ENCODE data around the gene DEPP1. TPM values are rescaled to one million over a fixed set of nuclear protein-coding genes. Genes with fewer than 3 reads are reported as not detected.
A peak's percentile ranks its signal among the peaks of the same experiment; 100 is the strongest.

DEPP1 gene
- total and polyA plus RNA-seq, 2 of the 13 experiments (the other 11 are each of a cell fraction or from before 2014, with no cell fraction given): 14.8 to 270 TPM

DNA sequence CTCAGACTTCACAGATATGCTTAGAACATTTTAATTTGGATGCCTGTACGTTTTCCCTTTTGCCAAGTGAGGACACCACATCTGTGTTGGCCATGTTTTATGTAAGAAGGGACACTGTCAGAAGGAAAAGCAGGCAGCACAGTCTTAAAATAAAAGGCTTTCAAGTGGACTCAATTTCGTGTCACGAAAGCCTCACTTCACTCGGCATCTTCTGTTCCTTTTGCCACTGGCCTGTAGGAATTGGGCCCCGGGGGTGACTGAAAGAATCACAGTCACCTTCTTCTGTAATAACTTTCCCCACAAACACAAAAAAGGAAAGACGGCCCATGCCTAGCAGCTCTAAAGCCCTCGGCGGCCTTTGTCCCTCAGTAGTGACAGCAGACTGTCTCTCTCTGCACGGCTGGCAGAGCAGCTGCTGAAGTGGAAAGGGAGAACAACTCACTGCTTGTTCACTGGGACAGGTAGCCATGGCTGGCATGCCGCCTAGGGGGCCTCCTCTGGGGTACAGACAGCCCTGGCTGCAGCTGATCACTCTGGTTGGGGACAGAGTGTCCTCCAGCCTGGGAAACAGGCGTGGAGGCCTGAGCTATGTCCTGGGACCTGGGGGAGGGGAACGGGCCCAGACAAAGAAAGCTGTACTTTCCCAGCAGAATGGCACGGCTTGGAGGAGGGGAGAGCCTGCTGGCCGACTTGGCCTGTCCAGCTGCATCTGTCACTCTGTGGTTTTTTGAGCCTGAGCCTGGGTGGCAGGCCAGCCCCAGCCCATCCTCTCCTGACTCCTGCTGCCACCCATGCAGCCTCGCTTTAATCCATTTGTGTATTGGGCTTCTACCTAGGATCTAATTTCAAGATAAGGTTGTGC, 14.6 kb downstream of the DEPP1 start (continued):
- TF ChIP-seq NR2C2 (CRISPR knock-in tag; IDR thresholded peaks at IDR 0.05; ENCODE audit: borderline replicate concordance): no peak
- TF ChIP-seq RFXAP (CRISPR knock-in tag; IDR thresholded peaks at IDR 0.05; ENCODE audit: borderline replicate concordance): peak; percentile 70; the same call in 1 of the 2 replicates
- TF ChIP-seq SOX13 (IDR thresholded peaks at IDR 0.05): no peak
- peak in 1 of 2 experiments; percentile 72; a peak in 2 of 4 replicates for TF ChIP-seq SOX13 (CRISPR knock-in tag; conservative IDR thresholded peaks at IDR 0.05 in 1 of 2, IDR thresholded peaks at IDR 0.05 in 1 of 2)
- no peak for TF ChIP-seq RORA (CRISPR knock-in tag; IDR thresholded peaks at IDR 0.05)
- TF ChIP-seq MED1 (CRISPR knock-in tag; IDR thresholded peaks at IDR 0.05): peak; percentile 57; the same call in 1 of the 2 replicates
- TF ChIP-seq BORCS8-MEF2B (CRISPR knock-in tag; IDR thresholded peaks at IDR 0.05): peak; percentile 62
- TF ChIP-seq RARA (CRISPR knock-in tag; IDR thresholded peaks at IDR 0.05): peak; percentile 40; the same call in 1 of the 2 replicates
- no peak for TF ChIP-seq ZFYVE20 (CRISPR knock-in tag; IDR thresholded peaks at IDR 0.05; ENCODE audit: borderline replicate concordance, low read depth)

DNA sequence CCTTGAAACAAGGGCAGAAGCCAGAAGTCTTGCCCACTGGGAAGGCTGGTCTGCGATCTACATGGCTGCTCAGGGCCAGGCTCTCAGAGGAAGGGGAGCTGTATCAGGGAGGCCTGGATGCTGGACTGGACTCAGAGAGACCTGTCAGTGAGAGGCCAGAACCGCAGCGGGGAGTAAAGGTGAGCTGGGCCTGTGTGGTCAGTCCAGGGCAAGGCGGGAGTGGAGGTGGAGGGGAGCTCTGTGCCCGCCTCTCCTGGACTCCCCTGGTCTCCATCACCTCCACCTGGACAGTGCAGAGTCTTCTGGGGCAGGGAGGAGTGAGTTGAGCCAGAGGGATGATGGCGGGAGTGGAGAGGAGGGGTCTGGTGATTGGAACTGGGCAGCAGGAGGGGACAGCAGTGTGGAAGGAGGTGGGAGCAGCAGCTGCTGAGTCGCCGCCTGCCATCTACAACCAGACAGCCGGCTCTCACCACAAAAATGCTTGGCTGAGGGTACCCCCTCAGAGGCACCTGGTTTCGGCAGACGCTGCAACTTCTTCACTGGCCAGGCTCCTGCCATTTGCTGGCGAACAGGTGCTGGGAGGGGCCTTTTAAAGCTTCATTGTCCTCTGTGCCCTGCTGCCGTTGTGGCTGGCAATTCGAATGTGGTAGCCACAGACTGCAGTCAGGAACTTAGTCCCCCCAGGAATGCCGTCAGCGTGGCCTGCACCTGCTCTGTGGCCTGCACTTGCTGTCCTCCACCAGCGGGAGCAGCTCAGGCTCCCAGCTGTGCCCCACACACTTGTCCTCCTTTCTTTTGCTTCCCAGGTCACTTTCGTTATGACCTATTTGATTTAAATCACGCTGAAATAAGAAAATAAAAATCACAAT, 15.5 kb downstream of the DEPP1 start:
- no peaks in the 10 kb centered on the region; a peak in 1 of 5 replicates for H3K27me3 ChIP-seq (ENCODE audit: control insufficient read depth in 1 of 2, insufficient read depth in 2 of 2, low read length in 2 of 2)
- H3K4me1 ChIP-seq (ENCODE audit: insufficient read depth, low read length): peaks cover 83% of the 10 kb centered on the region
- BruUV-seq (replicated peaks): no TSS peak
- H3K4me2 ChIP-seq (ENCODE audit: low read depth, low read length): peak overlapping the region; percentile 95
- peak overlapping the region; percentile 66 for H3K9ac ChIP-seq (ENCODE audit: insufficient read depth, low read depth, low read length)
- ATAC-seq (peak; percentile 64), DNase-seq (ENCODE audit: low spot score) (peak; percentile 61), FAIRE-seq (no peak)
- no peak overlapping the region for H2AFZ ChIP-seq (ENCODE audit: low read length)
- peaks cover 6% of the 10 kb centered on the region; the same call in 1 of the 2 replicates for H4K20me1 ChIP-seq (ENCODE audit: insufficient read depth, low read length)
- CTCF ChIA-PET (ENCODE audit: low intra/inter-chr PET ratio, low total read pairs): interaction anchor here (1.0 to 1.6 kb wide), 3 partner anchors 27 to 31 kb away, joined by 3 to 4 read pairs (median 4); no protein-coding TSS in a partner anchor
- WGBS (ENCODE audit: low lambda C conversion rate): 60% methylated on average over 16 of the region's 19 CpGs
- H3K27ac ChIP-seq (ENCODE audit: extremely low read length, insufficient read depth, low read length): peak overlapping the region; percentile 80
- POLR2A ChIA-PET: interaction anchor here (1.0 to 13.2 kb wide), 12 partner anchors 7 to 1543 kb away, joined by 3 to 407 read pairs (median 17); partner anchors contain the start of gene DEPP1
- H3K79me2 ChIP-seq (ENCODE audit: insufficient read depth, low read length): peaks cover 78% of the 10 kb centered on the region
- intact Hi-C loops (cut with micrococcal nuclease; ENCODE audit: unreplicated experiment): no loop called here
- in situ Hi-C loops (cut with HindIII; ENCODE audit: extremely low pct_ligation_motif_present, low pct_unique_long_range_greater_than_20kb): loop anchor here (25.0 kb wide), 1 partner anchor 1551 kb away; the partner anchor contains the start of gene HNRNPF
- H3K4me3 ChIP-seq (replicated peaks in 1 of 3; ENCODE audit: insufficient read depth in 1 of 3, low read depth in 2 of 3, low read length in 3 of 3): peak overlapping the region; percentile 14 to 58 (median 46)
- H3K36me3 ChIP-seq (replicated peaks in 1 of 2; ENCODE audit: control insufficient read depth in 1 of 2, insufficient read depth in 2 of 2, low read length in 2 of 2): peaks cover 0 to under 1% of the 10 kb centered on the region in 2 experiments; a peak in 2 of 5 replicates
- H3K9me3 ChIP-seq (ENCODE audit: low read length): no peaks in the 10 kb centered on the region
- TF ChIP-seq DNMT1 (CRISPR knock-in tag; IDR thresholded peaks at IDR 0.05) (0 out of 2 replicates have a peak, but pooled peaks have one; percentile 53), MTA1 (CRISPR knock-in tag; IDR thresholded peaks at IDR 0.05; ENCODE audit: borderline replicate concordance) (0 out of 2 replicates have a peak, but pooled peaks have one; percentile 27), KLF13 (CRISPR knock-in tag; IDR thresholded peaks at IDR 0.05) (0 out of 2 replicates have a peak, but pooled peaks have one; percentile 25), ZNF263 (CRISPR knock-in tag; IDR thresholded peaks at IDR 0.05) (peak; percentile 67), ZFX (CRISPR knock-in tag; IDR thresholded peaks at IDR 0.05; ENCODE audit: low read depth) (0 out of 2 replicates have a peak, but pooled peaks have one; percentile 30), HNRNPL (IDR thresholded peaks at IDR 0.05; ENCODE audit: low read depth, low read length) (peak; percentile 16; the same call in 1 of the 2 replicates), CREM (IDR thresholded peaks at IDR 0.05) (0 out of 2 replicates have a peak, but pooled peaks have one; percentile 10), CREM (CRISPR knock-in tag; IDR thresholded peaks at IDR 0.05) (no peak), ZNF776 (CRISPR knock-in tag; IDR thresholded peaks at IDR 0.05) (peak; percentile 43; the same call in 1 of the 2 replicates)
- TF ChIP-seq, protein P1, sequence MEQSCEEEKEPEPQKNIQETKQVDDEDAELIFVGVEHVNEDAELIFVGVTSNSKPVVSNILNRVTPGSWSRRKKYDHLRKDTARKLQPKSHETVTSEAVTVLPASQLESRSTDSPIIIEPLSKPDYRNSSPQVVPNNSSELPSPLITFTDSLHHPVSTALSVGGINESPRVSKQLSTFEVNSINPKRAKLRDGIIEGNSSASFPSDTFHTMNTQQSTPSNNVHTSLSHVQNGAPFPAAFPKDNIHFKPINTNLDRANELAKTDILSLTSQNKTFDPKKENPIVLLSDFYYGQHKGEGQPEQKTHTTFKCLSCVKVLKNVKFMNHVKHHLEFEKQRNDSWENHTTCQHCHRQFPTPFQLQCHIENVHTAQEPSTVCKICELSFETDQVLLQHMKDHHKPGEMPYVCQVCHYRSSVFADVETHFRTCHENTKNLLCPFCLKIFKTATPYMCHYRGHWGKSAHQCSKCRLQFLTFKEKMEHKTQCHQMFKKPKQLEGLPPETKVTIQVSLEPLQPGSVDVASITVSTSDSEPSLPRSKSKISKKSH (CRISPR knock-in tag; IDR thresholded peaks at IDR 0.05; ENCODE audit: borderline replicate concordance): no peak
